ENCODE measurements around the gene MAVS. TPM values are rescaled to one million over a fixed set of nuclear protein-coding genes. Genes with fewer than 3 reads are reported as not detected.

The MAVS gene
- total RNA-seq, 3 donors from 2014 or later, result 23.3 to 32.3 (median 24.6) TPM

DNA sequence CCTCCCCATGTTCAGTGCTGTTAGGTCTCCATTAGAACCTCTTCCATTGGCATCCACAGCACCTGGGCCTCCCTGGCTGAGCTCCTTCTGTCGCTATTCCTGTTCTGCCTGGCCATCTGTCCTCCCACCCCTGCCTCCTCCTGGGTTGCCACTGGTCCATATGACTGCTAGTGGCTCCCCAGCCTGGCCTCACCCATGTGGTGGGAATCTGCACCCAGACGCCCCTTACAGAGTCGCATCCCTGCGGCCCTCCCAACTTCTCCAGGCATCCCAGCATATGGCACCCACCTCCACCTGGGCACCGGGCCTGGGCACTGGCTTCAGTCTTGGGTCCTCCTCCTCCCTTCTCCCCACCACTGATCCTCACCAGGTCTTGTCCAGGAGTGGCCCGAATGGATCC is 42.8 kb upstream of the MAVS start:
- H3K36me3 ChIP-seq, result no peaks in the 10 kb centered on the region
- H3K27ac ChIP-seq, result peak overlapping the region; percentile 91 to 95
- H3K4me1 ChIP-seq, result peaks cover 9 to 20% of the 10 kb centered on the region in 2 donors
- TF ChIP-seq POLR2A (IDR thresholded peaks at IDR 0.05) (no peak), POLR2AphosphoS5 (IDR thresholded peaks at IDR 0.05) (no peak), CTCF (IDR thresholded peaks at IDR 0.05) (no peak)
- no peaks in the 10 kb centered on the region for H3K27me3 ChIP-seq
- intact Hi-C loops (cut with DNase I; ENCODE audit: low total_unique reads), result no loop called here
- no peak overlapping the region for H3K4me3 ChIP-seq
- peaks cover 0 to 3% of the 10 kb centered on the region in 2 donors for H3K9me3 ChIP-seq
- no peak for DNase-seq (ENCODE audit: low spot score in 2 of 2)

DNA sequence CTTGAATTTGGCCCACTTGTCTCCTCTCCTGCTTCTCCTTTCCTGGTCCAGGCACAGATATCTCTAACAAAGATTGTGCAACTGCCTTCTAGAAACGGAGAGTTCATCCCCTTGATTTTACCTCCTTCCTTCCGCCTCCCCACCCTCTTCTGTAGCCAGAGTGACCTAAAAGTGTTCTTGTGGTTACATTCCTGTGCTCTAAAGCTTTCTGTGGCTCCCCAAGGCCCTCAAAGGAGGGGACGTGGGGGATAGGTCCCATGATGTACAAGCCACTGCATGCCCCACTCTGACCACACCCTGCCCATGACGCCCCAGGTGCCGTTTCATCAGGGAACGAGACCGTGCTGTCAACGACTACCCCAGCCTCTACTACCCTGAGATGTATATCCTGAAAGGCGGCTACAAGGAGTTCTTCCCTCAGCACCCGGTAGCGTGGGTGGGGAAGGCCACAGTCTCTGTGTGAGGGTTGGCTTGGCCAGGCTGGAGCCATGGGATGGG is 42.3 kb upstream of the MAVS start:
- no peak for DNase-seq (ENCODE audit: low spot score in 2 of 2)
- H3K4me1 ChIP-seq, result peaks cover 9 to 20% of the 10 kb centered on the region in 2 donors
- peaks cover 0 to 3% of the 10 kb centered on the region in 2 donors for H3K9me3 ChIP-seq
- H3K27ac ChIP-seq, result peak overlapping the region; percentile 91 to 95
- intact Hi-C loops (cut with DNase I; ENCODE audit: low total_unique reads), result no loop called here
- TF ChIP-seq POLR2A (IDR thresholded peaks at IDR 0.05) (no peak), POLR2AphosphoS5 (IDR thresholded peaks at IDR 0.05) (no peak), CTCF (IDR thresholded peaks at IDR 0.05) (no peak)
- no peaks in the 10 kb centered on the region for H3K27me3 ChIP-seq
- H3K36me3 ChIP-seq, result no peaks in the 10 kb centered on the region
- H3K4me3 ChIP-seq, result no peak overlapping the region

- Histone ChIP-seq H3K4me3 (no peak overlapping the region), H3K27ac (peak overlapping the region; percentile 91 to 95), H3K27me3 (no peaks in the 10 kb centered on the region), H3K9me3 (peaks cover 0 to 3% of the 10 kb centered on the region in 2 donors), H3K4me1 (peaks cover 9 to 20% of the 10 kb centered on the region in 2 donors), H3K36me3 (no peaks in the 10 kb centered on the region)
- TF ChIP-seq POLR2A (IDR thresholded peaks at IDR 0.05) (no peak), CTCF (IDR thresholded peaks at IDR 0.05) (no peak), POLR2AphosphoS5 (IDR thresholded peaks at IDR 0.05) (no peak)
- no peak for DNase-seq (ENCODE audit: low spot score in 2 of 2)
- intact Hi-C loops (cut with DNase I; ENCODE audit: low total_unique reads), result no loop called here
Observed at GRCh38 chr20:3804781-3805180, 41.9 kb upstream of the MAVS start.

DNA sequence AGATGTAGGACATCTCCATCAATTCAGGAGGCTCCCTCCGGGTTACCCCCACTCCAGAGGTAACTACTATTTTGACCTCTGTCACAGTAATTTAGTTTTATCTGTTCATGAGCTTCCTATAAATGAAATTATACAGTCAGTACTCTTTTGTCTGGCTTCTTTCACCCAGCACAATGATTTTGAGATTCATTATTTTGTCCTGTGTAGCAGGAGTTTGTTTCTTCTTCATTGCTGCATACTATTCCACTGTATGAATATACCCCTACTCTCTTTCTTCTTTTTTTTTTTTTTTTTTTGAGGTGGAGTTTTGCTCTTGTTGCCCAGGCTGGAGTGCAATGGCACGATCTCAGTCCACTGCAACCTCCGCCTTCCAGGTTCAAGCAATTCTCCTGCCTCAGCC is 38.1 kb upstream of the MAVS start:
- TF ChIP-seq POLR2AphosphoS5 (IDR thresholded peaks at IDR 0.05) (no peak), CTCF (IDR thresholded peaks at IDR 0.05) (no peak), POLR2A (IDR thresholded peaks at IDR 0.05) (no peak)
- Histone ChIP-seq H3K27me3 (no peaks in the 10 kb centered on the region), H3K9me3 (peaks cover 0 to 3% of the 10 kb centered on the region in 2 donors), H3K36me3 (no peaks in the 10 kb centered on the region), H3K27ac (peak overlapping the region; percentile 91 to 95), H3K4me1 (peaks cover 17 to 20% of the 10 kb centered on the region in 2 donors), H3K4me3 (peak overlapping the region in 2 of 3 donors; percentile 10 to 43)
- intact Hi-C loops (cut with DNase I; ENCODE audit: low total_unique reads), result no loop called here
- DNase-seq (ENCODE audit: low spot score in 2 of 2), result no peak

DNA sequence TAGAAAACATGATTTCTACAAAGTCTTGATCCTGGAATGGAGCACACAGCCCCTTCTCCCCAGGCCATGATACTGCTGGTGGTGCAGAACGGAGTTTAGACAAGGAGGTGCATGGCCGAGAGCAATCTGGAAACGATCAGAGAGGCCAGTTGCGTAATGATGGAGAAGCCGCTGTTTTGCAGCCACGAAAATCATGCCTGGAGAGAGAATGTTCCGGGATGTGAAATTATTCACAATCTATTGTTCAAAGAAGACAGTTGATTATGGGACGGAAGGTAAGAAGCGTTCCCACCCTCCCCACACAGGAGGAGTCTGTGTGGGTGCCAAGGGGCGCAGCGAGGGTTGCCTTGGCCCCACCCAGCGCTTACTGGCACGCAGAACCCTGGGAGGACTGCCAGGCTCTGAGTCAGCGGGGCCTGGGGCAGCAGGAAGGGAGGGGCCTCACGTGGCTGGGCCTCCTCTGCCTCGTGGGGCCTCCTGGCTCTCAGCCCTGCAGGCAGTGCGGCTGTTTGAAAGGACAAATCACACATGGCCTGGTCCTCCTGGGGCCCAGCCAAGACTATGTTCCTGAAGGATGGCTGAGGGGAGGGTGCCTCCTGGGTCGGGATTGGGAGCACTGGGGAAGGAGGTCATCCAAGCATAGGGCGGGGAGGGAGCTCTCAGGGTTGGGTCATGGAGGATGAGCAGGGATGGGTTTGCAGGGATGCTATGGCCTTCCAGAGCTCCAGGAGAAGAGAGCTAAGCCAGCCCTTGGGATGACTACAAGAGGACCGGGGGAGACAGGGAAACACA is 35.0 kb upstream of the MAVS start:
- DNase-seq (ENCODE audit: low spot score in 2 of 2), result peak; percentile 98 to 99
- Histone ChIP-seq H3K4me1 (peaks cover 13 to 17% of the 10 kb centered on the region in 2 donors), H3K36me3 (no peaks in the 10 kb centered on the region), H3K27me3 (no peaks in the 10 kb centered on the region), H3K4me3 (peak overlapping the region; percentile 28 to 61 (median 45)), H3K27ac (peak overlapping the region; percentile 88 to 94), H3K9me3 (no peaks in the 10 kb centered on the region)
- intact Hi-C loops (cut with DNase I; ENCODE audit: low total_unique reads), result loop anchor here (10.0 kb wide), 1 partner anchor 123 kb away; no protein-coding TSS in a partner anchor
- TF ChIP-seq CTCF (IDR thresholded peaks at IDR 0.05), result no peak
- peak; percentile 98 to 100 (median 99) for TF ChIP-seq POLR2AphosphoS5 (IDR thresholded peaks at IDR 0.05)
- TF ChIP-seq POLR2A (IDR thresholded peaks at IDR 0.05), result peak; percentile 38
